MM.1S (cell line): ENCODE results near the gene CD24.

Experiments used
- CTCF ChIP-seq: fragments of 300-600 bp; sonication (generic); IDR thresholded peaks from 2 replicates; pipeline ENCODE4 v1.5.1; 2016; ENCODE audit warnings: antibody characterized with exemption, low read length, mixed read lengths
- EZH2 ChIP-seq: fragments of 300-600 bp; sonication (generic); optimal IDR thresholded peaks from 2 replicates; pipeline ENCODE3; 2017; ENCODE audit warnings: low read depth, mild to moderate bottlenecking, antibody characterized with exemption, low read length, mixed read lengths

GRCh38 chr6:107009499-107009898 lies 35.0 kb upstream of the CD24 start:
- TF ChIP-seq CTCF: no peak
- TF ChIP-seq EZH2: no peak
